Dedifferentiated amniotic fluid mesenchymal stem cell (primary cell): ENCODE data around the gene GUCY1A1.

ENCODE experiments used
- DNase-seq: peaks from one replicate; pipeline ENCODE4 v3.0.0-alpha.2; 2016; ENCODE audit errors: extremely low spot score

The GUCY1A1 gene

DNA sequence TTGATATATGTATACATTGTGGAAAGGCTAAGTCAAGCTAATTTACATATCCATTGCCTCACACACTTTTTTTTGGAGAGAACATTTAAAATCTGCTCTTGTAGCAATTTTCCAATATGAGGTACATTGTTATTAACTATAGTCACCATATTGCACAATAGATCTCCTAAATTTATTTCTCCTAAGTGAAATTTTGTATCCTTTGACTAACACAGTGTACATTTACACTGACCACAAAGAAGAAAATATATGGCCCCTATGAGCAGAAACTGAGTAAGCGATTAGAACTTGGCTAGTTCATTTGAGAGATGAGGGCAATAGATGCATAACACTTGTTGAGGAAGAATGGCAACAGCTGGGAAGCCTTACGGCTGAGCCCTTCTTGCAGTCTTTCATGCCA lies 71.9 kb downstream of the GUCY1A1 start:
- no peak for DNase-seq

DNA sequence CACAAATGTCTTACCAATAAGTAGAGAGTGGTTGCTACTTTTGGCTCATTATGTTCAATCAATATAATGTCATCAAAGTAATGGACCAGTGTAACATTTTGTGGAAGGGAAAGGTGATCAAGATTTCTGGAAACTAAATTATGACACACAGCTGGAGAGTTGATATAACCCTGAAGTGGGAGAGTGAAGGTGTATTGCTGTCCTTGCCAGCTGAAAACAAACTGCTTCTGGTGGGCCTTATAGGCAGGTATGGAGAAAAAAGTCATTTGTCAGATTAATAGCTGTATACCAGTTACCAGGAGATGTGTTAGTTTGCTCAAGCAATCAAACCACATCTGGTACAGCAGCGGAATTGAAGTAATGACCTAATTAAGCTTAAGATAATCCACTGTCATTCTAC lies 74.9 kb downstream of the GUCY1A1 start:
- no peak for DNase-seq

DNA sequence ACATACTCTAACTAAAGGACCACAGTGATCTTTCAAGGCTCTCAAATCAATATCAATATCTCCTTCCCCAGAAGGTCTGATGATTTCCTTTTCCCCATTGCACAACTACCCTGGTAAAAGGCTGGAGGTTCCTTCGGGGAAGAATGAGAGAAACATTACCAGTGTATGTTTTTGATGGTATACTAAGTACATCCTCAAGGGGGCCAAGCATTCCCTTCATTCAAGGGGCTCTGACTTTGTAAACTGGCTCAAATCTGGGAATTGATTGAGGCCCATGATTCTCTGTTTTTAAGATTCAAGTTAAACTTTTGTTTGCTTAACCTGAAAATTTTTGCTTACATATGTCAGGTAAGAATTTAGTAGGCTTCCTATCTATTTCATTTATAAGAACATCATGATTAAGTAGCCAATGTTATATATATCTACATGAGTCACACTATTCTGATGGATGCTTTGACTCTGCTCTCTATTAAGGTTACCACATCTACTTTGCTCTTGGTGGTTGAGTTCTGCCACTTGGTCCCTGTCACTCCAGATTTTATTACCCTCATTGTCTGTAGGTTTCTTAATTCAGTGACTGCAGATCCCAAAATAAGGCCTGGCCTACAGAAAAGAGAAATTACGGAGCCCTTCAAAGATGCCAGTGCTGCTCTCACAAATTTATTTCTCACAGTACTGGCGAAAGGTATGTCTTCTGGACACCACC lies 75.8 kb downstream of the GUCY1A1 start:
- no peak for DNase-seq

DNA sequence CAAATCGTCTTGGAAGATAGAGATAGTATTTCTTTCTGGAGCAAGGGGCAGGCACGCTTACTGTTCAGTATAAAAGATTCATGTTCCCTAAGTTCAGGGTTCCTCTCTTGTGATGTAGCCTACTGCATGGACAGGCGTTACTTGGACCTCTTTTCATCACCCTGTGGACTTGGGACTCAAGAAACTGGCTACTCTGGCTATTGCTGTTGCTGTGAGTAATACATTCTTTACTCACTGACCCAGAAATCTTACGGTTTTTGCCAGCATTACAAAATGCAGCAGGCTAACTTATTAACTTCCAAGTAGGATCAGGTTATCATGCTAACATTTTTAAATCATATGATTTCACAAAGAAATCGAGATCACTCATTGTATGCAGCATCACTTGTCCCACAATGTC lies 79.3 kb downstream of the GUCY1A1 start:
- DNase-seq = peak; percentile 41

DNA sequence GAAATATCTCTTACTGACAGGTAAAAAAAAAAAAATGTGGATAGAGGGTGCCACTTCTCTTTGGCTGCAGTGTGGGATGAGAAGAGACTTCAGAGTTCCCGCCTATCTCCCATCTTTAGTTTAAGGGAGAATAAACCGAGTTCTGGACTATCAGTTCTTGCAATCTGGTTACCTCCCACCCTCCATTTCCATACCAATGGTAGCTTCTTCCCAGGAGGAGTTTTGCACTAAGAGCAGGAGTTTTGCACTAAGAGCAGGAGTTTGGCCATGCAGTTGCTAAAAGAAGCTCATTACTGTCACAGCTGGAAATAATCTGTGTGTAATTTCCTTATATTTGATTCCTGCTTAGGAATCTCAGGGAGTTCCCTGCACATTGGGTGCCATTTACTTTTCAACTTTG lies 81.4 kb downstream of the GUCY1A1 start:
- no peak for DNase-seq

DNA sequence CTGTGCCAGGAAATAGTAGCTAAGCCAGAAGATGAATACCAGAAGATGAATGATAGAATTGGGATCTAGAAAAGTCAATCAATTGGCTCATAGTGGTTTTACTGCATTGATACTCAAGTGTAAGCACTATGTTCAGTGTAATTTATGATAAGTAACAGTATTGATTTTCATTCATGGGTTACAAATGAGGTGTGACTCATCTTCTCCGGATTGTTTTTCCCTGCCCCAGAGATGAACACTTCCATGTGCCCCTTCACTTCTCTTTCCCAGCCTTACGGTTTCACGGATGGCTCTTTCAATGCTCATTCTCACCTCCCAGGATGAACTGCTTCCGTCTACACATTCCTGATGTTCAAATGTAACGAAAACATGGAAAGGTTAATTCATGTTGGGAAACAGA lies 82.4 kb downstream of the GUCY1A1 start:
- DNase-seq = no peak

DNA sequence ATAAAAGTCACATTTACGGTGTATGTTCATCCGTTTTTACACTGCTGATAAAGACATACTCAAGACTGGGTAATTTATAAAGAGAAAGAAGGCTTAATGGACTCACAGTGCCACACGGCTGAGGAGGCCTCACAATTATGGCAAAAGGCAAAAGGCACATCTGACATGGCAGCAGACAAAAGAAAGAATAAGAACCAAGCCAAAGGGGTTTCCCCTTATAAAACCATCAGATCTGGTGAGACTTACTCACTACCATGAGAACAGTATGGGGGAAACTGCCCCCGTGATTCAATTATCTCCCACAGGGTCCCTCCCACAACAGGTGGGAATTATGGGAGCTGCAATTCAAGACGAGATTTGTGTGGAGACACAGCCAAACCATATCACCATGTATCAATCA lies 84.9 kb downstream of the GUCY1A1 start:
- DNase-seq = no peak

DNA sequence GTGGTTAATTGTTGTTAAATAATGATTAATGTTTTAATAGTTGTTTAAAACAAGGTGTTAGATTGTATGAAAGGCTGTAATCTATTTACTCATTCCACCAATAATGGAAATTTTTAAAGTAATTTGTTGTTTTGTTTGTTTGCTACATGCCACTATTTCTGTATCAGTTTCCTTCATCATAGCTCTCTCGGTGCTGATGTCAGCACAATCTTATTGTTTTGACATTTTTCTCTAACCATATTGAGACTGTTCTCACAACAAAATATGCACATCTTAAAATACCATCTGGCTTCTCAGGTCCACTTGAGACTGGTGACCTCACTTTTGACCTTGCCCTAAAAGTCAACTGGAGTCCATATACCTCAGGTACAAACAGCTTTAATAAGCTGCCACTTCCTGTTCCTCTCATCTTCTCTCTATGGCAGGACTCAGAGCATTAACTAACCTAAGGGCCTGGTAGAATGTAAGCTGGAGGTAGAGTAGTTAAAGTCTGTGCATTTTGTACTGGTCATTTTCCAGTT lies 91.2 kb downstream of the GUCY1A1 start:
- DNase-seq = no peak

DNA sequence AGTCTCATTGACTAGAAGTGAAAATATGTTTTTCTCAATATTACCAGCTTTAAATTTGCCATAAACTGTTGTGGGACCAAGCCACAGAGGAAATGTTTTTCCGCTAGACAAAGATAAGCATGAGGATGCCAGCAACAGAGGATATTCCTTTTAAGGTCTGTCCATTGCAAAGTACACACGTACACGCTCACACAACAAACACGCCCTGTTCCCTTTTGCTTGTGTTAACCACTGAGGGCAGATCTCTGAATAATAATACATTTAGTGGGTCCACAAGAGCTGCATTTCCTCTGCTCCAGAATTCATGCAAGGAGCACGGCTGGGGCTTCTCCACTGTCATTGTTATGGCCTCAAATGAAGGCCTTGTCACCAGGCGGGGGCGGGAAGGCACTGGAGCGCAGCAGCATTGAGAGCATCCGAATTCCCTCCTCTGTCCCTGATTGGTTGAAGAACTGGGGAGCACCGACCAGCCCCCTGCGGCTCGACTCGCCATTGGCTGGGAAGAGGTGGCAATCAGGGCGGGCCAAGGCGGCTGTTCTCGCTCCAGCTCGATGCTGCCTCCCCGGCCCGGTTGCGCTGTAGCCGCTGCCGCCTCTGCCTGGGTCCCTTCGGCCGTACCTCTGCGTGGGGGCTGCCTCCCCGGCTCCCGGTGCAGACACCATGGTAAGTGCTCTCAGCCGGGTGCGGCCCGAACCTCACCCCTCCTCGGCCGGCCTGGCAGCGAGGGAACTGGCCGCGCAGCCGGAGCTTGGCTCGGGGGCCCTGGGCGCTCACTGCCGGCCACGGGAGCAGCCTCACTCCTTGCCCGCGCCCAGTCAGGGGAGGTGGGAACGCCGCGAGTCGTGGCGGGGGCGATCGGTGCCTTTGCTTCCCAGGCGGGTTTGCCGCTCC lies 92.1 kb downstream of the GUCY1A1 start, which contains the start of gene GUCY1B1:
Gene GUCY1B1, plus strand, starts transcription at position 541 of the 891 bp plus-strand sequence. Its CDS starts 120 bp downstream, at position 661.
- DNase-seq = peak; percentile 91

DNA sequence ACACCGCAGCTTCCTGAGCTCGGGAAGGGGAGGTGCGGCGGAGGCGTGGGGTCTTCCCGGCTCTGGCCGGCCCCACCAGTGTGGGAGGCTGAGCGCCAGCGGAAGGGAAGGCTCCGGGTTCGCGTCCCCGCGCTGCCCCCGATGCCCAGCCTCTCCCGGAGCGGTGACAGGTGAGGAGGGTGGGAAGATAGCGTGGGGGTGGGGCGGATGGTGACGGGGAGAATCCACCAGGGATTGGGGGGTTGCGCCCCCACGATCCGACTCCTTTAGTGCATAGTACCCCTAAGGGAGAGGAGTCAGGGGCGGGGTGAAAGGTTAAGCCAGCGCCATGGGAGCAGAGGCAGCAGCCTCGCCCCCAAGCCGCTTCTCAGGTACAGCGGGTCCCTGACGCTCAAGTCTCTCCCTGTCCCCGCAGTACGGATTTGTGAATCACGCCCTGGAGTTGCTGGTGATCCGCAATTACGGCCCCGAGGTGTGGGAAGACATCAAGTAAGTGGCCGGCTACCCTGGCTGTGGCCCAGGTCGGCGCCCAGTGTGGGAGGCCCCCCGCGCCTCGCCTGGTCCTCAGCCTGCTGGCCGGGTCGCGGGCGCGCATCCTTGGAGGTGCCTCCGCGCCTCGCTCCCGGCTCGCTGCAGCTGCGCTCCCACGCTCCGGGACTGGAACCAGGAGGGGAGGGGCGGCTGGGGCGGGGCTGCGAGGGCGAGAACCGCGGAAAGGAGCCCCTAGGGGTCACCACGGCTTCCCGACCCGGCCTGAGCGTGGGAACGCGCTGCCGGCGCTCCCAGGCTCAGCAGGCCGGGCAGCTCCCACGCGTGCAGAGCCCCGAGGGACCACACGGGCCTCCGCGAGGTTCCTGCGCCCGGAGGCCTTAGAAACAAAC lies 93.0 kb downstream of the GUCY1A1 start:
- no peak for DNase-seq

DNA sequence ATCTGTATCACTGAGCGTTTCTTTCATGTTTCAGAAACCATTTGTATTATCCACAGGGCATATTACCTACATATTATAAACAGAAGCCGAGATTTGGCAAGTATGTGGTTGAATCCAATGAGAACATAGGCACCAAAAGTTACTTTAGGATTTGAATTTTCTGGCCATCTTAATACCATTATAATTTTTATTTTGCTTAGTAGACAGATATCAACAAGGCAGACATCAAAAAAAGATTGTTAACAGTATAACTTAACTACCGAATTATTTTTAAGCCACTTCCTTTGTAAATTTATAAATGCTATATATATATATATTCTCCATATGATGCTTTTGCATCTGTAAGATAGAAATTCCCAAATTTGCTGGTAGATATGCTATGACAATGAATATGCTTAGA lies 94.4 kb downstream of the GUCY1A1 start:
- DNase-seq = no peak

DNA sequence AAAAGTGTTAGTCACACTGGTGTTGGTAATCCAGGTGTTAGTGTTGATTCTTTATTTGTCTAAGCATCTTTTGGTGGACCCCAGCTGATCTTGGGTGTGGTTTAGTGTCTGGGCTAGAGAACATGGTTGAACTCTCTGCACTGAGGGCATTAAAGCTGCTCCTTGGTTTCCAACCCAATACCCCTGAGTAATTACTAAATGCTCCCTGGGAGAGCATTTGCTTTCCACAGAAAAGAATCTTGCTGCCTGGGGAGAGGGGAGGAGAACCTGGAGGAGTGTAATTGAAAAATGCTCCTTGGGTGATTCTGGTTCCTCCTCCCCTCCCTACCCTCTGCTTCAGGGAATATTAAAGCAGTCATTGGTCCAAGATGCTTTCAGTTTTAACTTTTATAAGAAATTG lies 95.3 kb downstream of the GUCY1A1 start:
- no peak for DNase-seq

DNA sequence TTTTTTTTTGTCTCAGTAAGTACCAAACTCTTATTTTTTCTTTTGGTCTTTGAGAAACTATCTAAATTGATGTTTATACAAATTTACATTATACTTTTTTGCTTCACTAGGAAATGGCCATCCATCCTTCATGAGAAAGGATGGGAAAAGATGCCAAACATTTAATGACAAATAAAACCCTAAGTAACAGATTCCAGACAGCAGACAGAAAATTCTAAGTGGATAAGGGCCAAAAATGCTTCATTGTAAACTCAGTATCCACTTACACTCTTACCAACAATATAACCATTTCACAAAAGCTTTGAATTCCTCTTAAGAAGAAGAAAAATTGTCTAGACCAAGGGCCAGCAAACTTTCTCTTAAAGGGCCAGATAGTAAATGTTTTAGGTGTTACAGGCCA lies 95.7 kb downstream of the GUCY1A1 start:
- peak; percentile 59 for DNase-seq

DNA sequence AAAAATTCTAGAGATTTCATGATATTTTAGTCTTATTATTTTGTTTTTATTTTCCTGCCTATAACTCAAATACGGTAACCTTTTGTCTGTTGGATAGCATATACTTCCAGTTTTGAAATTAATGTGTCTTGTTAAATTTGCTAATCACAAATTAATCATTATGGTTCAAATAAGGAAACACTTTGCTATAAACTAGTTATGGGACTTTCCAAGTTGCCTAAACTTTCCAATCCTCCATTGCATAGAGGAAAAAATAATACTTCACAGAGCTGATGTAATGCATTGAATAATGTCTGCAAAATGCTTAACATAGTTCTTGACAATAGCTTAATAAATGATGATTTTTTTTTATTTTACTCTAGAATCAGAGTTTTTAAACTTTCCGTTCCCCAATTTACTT lies 96.9 kb downstream of the GUCY1A1 start:
- no peak for DNase-seq

DNA sequence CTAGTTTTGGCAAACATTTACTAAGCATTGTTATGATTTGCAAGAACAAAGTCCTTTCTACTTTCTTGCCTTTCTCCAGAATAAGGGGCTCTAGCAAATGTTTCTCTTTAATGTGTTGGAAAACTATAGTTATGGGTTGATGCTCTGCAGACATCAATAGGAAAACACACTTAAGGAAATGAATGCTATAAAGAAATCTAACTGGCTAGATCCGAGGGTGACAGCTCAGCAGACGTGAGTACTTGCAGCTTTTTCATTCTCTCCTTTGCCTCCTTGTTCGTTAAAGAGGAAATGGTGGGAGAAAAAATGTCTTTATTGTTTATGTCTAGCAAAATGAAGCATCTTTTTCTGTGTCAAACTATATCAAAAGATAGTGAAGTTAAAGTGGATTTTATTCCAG lies 98.5 kb downstream of the GUCY1A1 start:
- DNase-seq = no peak

DNA sequence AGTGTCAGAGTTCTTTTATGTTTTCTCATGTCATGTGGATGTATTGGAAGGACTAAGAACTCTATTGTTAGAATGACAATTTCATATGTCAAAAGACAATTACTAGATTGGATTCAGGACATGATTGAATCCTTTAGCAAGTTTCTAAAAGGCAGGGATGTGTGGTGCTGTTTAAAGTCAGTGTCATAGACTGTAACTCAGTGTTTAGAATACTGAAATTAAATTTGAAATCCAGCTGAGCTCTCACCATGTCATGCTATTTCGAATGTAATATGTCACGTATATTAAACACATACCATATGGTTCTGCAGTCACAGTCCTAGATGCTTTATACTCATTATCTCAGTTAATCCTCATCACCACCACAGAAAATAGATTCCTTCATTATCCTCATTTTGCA lies 100.0 kb downstream of the GUCY1A1 start:
- no peak for DNase-seq

DNA sequence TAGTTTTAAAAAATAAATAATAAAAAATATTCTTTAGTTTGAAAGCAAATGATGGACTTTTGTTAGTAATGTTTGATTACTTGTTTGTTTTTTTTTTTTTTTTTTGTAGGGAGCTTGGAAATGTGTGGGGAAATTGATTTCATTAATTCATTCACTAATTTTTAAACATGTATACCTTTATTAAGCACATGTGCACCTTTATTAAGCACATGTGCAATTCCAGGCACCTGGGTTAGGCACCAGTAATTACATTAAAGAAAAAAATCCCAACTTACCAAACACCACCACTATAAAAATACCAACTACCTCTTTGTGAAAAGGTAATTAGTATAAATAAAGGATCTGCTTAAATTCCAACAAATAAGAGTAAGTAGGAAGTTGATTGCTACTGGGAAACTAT lies 101.7 kb downstream of the GUCY1A1 start:
- no peak for DNase-seq

DNA sequence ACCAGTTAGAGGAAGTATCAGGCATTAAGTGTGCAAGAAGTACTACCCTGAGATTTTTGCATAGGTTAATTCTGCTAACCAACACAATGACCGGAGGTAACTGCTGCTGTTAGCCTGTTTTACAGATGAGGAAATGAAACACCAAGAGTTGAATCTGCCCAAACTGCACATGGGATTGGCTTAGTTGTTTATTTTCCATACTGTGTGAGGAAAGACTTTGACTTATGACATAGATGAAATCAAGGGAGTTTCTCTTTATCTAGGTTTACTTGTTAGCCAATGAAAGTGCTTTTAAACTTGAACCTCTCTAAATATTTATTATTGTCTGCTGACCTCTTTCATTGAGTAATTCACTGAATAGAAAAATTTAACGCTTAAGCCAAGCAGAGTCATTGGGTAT lies 102.4 kb downstream of the GUCY1A1 start:
- no peak for DNase-seq

DNA sequence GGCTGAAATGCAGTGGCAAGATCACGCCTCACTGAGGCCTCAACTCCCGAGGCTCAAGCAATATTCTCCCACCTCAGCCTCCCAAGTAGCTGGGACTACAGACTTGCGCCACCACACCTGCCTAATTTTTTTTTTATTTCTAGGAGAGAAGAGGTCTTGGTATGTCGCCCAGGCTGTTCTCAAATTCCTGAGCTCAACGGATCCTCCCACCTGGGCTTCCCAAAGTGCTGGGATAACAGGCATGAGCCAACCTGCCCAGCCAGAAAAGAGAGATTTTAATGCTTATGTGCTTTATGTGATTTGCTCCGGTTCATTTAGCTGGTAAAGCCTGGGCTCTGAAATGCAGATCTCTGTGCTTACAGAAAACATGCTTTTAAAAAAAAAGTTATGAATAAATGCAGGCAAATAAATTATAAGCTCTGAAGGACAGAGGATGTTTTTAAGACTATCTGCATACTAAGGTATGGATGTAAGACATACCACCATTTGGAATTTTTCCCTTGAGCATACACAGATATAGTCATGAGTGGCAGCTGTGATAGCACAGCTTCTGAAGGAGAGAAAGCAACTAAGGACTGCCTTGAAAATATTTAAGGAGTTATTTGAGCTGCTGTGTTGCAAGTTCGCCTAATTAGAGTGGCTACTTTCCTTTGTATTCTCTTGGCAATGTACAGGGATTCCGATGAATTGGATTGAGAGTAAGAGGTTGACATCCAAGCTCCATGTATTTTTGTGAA lies 106.0 kb downstream of the GUCY1A1 start:
- no peak for DNase-seq

DNA sequence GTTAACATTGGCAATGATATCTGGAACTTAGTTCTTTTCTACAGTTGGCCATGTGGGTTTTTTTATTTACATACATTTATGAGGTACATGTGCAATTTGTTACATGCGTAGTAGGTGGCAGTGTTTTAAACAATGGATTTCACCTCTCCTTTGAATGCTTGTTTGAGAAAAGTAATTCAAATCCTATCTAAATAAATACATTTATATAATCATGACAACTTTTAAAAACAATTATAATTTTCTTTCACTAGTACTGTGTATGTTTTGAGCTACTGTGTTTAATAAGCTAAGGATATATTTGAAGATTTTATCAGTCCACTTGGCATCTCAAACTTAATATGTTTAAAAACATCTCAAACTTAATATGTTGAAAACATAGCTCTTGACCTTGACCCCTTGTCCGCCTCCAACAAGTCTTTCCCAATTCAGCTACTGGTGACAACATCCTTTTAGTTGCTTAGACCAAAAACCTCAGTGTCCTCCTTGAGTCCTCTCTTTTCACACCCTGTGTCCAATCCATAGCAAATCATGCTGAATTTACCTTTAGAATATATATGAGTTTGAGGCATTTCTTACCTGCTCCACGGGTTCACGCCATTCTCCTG lies 106.7 kb downstream of the GUCY1A1 start:
- no peak for DNase-seq

DNA sequence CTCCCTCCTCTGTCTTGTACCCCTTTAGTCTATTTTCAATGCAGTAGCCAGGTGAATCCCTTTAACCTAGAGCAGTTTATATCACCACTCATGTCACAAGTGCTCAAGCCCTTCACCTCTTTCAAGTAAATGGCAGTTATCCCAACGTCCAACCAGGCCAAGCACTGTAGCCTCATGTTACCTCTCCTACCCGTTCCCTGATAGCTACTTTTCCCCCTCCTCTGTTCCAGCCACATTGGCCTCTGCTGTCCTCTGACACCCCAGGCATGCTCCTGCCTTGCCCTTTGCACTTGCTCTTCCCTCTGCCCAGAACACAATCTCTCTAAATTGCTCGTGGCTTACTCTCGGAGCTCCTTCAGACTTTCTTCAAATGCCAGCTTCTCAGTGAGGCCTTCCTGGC lies 107.4 kb downstream of the GUCY1A1 start:
- DNase-seq = no peak
